Mesodermal cell (in vitro differentiated cells): ENCODE measurements around the gene CSF1R.
A peak's percentile ranks its signal among the peaks of the same experiment; 100 is the strongest.

ENCODE experiments used
- H3K27ac ChIP-seq: 2 replicates; pipeline ENCODE4 v1.7.0; 2013; ENCODE audit warnings: mild to moderate bottlenecking, low read depth, low read length, moderate library complexity; ENCODE audit not compliant: severe bottlenecking
- H3K36me3 ChIP-seq: 2 replicates; pipeline ENCODE4 v1.7.1; 2013; ENCODE audit warnings: mild to moderate bottlenecking, low read length, moderate library complexity; ENCODE audit not compliant: control insufficient read depth, insufficient read depth
- H3K4me1 ChIP-seq: one replicate; pipeline ENCODE4 v1.7.1; 2013; ENCODE audit warnings: mild to moderate bottlenecking, low read length; ENCODE audit not compliant: insufficient read depth, control insufficient read depth, poor library complexity, severe bottlenecking
- H3K4me3 ChIP-seq: 2 replicates; pipeline ENCODE4 v1.7.0; 2013; ENCODE audit warnings: low read length, control low read depth, mild to moderate bottlenecking; ENCODE audit not compliant: insufficient read depth, poor library complexity, severe bottlenecking; ENCODE audit errors: extremely low read depth
- H3K9me3 ChIP-seq: 2 replicates; pipeline ENCODE4 v1.7.1; 2013; ENCODE audit warnings: mild to moderate bottlenecking, low read length, moderate library complexity; ENCODE audit not compliant: control insufficient read depth
- WGBS, 2 experiments: methylation state at CpG; one replicate each; pipeline ENCODE4 v1.1.5; 2013; ENCODE audit warnings: missing lambda C conversion rate in 2 of 2; ENCODE audit not compliant: insufficient coverage in 2 of 2; 5-methylcytosine and 5-hydroxymethylcytosine counted together

The CSF1R gene

GRCh38 chr5:150059623-150060022, 26.7 kb downstream of the CSF1R start:
- no peaks in the 10 kb centered on the region for H3K9me3 ChIP-seq
- no peak overlapping the region for H3K27ac ChIP-seq
- H3K4me1 ChIP-seq: peaks cover 7% of the 10 kb centered on the region
- whole genome bisulfite sequencing, 2 experiments: 93 to 95% methylated on average over 11 of the region's 11 CpGs
- H3K4me3 ChIP-seq: no peak overlapping the region
- H3K36me3 ChIP-seq: peaks cover 12% of the 10 kb centered on the region

DNA sequence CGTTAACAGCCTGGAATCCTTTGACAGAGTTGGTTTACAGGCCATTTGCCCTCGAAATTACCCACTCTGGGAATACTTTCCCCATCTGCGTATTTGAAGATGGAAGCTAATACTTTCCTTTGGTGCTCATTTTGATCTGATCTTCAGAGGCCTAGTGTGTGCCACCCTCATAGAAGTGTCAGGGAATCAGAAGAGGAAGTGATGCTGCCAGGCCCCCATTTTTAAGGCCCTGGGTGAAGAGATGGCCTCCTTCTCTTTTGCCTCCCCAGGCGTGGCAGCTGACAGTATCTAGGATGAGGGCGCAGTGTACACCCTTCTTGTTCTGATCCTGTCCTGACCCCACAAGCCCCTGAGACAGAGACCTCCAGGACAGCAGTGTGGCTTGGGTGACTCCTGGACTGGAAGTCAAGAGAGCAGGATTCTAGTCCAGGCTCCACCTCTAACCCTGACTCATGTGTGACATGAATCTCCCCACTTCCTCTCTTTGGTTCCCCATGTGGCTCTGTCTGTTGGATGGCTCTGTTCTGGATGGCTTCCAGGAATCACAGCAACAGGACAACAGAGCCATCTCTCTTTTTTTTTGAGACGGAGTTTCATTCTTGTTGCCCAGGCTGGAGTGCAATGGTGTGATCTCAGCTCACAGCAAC, 27.8 kb downstream of the CSF1R start:
- 91 to 95% methylated on average over 5 of the region's 6 CpGs for WGBS, 2 experiments
- H3K36me3 ChIP-seq: peaks cover 22% of the 10 kb centered on the region
- H3K4me3 ChIP-seq: no peak overlapping the region
- no peak overlapping the region for H3K27ac ChIP-seq
- no peaks in the 10 kb centered on the region for H3K9me3 ChIP-seq
- peaks cover 4% of the 10 kb centered on the region for H3K4me1 ChIP-seq

DNA sequence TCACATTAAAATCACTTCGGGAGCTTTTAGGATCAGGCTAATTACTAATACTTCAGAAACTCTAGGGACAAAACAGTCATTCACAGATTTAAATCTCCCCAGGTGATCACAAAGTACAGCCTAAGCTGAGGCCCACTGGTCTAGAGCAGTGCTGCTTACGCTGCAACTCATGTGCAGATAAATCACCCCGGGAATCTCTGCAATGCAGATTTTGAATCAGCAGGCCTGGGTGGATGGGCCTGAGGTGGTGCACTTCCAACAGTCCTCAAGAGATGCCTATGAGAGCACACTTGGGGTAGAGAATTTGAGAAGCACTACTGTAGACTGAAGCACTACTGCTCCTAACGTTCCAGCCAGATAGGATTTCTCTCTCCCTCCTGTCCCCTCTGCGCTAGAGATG, 28.4 kb downstream of the CSF1R start:
- no peak overlapping the region for H3K4me3 ChIP-seq
- peaks cover 9% of the 10 kb centered on the region for H3K4me1 ChIP-seq
- peaks cover 26% of the 10 kb centered on the region for H3K36me3 ChIP-seq
- no peaks in the 10 kb centered on the region for H3K9me3 ChIP-seq
- H3K27ac ChIP-seq: no peak overlapping the region
- 38 to 64% methylated on average over 4 of the region's 5 CpGs for WGBS, 2 experiments

DNA sequence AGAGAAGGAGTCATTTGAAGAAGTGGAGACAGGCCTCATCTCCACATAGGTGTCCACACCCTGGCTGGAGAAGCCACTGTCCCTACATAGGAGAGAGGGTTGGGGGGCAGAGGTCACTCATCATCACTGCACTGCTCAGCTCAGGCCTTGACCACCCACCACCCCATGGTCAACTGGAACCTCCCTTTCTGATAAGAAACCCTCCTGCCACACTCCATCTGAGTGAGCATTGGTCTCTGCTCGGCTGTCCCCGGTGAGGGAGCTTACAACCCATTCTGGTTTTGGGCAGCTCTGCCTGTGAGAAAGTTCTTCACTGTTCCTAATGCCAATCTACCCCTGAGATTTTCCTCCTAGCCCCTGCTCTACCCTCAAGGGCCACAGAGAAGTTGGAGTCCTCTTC, 28.8 kb downstream of the CSF1R start:
- H3K36me3 ChIP-seq: peaks cover 31% of the 10 kb centered on the region
- no peak overlapping the region for H3K27ac ChIP-seq
- H3K4me1 ChIP-seq: peaks cover 13% of the 10 kb centered on the region
- H3K4me3 ChIP-seq: no peak overlapping the region
- WGBS, 2 experiments: 87 to 89% methylated on average over 2 of the region's 2 CpGs
- no peaks in the 10 kb centered on the region for H3K9me3 ChIP-seq

DNA sequence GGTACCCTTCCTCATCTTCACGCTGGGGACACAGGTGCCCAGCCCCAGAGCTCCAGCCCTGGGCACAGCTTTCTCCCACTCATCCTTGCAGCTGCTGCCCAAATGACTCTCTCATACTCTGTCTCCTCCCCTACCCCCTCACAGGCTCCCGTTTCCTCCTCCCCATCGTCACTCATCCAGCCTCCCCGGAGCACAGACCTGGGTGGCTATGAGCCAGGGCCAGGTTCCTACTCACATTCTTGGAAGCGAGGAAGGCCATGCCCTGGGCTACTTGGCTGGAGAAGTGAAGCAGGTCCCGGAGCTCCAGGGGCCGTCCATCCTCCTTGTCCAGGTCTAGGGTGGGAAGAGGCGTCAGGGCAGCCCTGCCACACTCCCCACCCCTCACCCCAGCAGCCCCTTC, 29.3 kb downstream of the CSF1R start:
- H3K9me3 ChIP-seq: no peaks in the 10 kb centered on the region
- peaks cover 17% of the 10 kb centered on the region for H3K4me1 ChIP-seq
- no peak overlapping the region for H3K4me3 ChIP-seq
- WGBS, 2 experiments: 93 to 97% methylated on average over 5 to 6 of the region's 8 CpGs
- H3K36me3 ChIP-seq: peaks cover 35% of the 10 kb centered on the region
- H3K27ac ChIP-seq: no peak overlapping the region

- Histone ChIP-seq H3K9me3 (no peaks in the 10 kb centered on the region), H3K4me3 (no peak overlapping the region), H3K4me1 (peaks cover 17% of the 10 kb centered on the region), H3K36me3 (peaks cover 45% of the 10 kb centered on the region), H3K27ac (no peak overlapping the region)
- WGBS, 2 experiments: 95% methylated on average over 8 to 9 of the region's 9 CpGs
Observed at GRCh38 chr5:150056075-150056443, 30.3 kb downstream of the CSF1R start.

- Histone ChIP-seq H3K4me3 (no peak overlapping the region), H3K27ac (no peak overlapping the region), H3K4me1 (peaks cover 17% of the 10 kb centered on the region), H3K36me3 (peaks cover 51% of the 10 kb centered on the region), H3K9me3 (no peaks in the 10 kb centered on the region)
- 97% methylated on average over 13 to 14 of the region's 14 CpGs for WGBS, 2 experiments
Observed at GRCh38 chr5:150055326-150056074, 30.9 kb downstream of the CSF1R start.

- peaks cover 60% of the 10 kb centered on the region for H3K36me3 ChIP-seq
- 80% methylated on average over 1 of the region's 2 CpGs; no CpG with 5 or more reads in 1 of the 2 experiments for WGBS, 2 experiments
- no peaks in the 10 kb centered on the region for H3K9me3 ChIP-seq
- no peak overlapping the region for H3K27ac ChIP-seq
- H3K4me3 ChIP-seq: no peak overlapping the region
- peaks cover 17% of the 10 kb centered on the region for H3K4me1 ChIP-seq
Observed at GRCh38 chr5:150054569-150054968, 31.8 kb downstream of the CSF1R start.

- WGBS, 2 experiments: 91 to 99% methylated on average over 8 of the region's 14 CpGs
- no peak overlapping the region for H3K27ac ChIP-seq
- H3K36me3 ChIP-seq: peaks cover 67% of the 10 kb centered on the region
- H3K9me3 ChIP-seq: no peaks in the 10 kb centered on the region
- peaks cover 17% of the 10 kb centered on the region for H3K4me1 ChIP-seq
- H3K4me3 ChIP-seq: no peak overlapping the region
Observed at GRCh38 chr5:150053713-150054392, 32.5 kb downstream of the CSF1R start.

DNA sequence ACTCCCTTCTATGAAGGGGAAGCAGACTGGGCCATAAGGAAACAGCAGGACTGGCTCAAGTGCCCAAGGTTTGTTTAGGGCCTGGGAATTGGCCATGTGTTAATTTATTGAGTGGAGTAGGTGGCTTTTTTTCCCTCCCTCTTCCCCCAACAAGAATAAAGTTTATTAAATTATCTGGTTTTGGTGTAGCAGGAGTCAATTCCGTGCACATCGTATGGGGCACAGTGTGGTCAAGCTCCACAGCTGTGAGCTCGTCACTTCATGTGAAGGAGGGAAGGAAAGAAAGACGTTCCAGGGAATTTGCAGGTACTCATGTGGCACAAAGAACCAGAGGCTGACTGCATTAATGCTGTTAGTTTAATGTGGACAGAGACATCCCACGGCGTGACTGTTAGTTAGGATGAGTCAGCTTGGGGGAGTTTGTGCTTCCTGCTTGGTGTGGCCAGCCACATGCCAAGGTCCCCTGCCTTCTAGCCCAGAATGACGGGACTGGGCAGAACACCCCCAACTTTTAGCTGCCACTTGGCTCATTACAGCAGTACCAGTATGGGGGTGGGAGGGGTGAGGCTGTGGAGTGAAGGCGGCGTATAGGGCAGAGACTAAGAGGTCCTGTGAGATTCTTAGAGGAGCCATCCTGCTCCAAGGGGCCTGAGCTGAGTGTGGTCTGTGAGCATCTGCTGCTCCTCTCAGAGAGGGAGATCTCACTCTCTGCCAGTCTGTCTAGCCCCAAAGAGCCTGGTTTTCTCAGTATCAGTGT, 33.2 kb downstream of the CSF1R start:
- Histone ChIP-seq H3K4me1 (peaks cover 13% of the 10 kb centered on the region), H3K36me3 (peaks cover 74% of the 10 kb centered on the region), H3K4me3 (no peak overlapping the region), H3K9me3 (no peaks in the 10 kb centered on the region), H3K27ac (peak overlapping the region; percentile 29)
- 93 to 100% methylated on average over 6 to 8 of the region's 9 CpGs for WGBS, 2 experiments
